ENCODE results near the gene NEGR1.

The NEGR1 gene

DNA sequence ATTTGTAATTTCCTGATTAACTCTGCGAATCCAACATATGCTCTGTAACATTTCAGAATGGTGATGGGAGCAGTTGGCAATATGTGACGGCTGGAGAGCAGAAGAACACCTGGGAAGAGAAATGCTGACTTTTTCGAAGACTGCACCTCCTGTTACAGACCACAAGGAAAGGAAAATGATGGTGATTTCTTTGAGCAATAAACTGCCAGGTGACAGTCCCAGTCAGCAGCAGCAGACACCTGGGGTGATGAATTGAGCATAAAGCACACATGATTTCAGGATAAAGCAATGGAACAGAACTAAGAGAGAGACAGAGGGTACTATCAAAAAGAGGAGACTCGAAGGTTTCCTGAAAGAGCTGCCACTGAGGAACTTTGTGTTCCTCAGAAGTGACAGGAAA lies 528.6 kb downstream of the NEGR1 start:
- no peak for DNase-seq (ENCODE audit: low spot score)
- in situ Hi-C loops (cut with MboI; ENCODE audit: low pct_unique_long_range_greater_than_20kb, low sequenced_read_pairs, unreplicated experiment) = no loop called here
- TF ChIP-seq, protein P1, sequence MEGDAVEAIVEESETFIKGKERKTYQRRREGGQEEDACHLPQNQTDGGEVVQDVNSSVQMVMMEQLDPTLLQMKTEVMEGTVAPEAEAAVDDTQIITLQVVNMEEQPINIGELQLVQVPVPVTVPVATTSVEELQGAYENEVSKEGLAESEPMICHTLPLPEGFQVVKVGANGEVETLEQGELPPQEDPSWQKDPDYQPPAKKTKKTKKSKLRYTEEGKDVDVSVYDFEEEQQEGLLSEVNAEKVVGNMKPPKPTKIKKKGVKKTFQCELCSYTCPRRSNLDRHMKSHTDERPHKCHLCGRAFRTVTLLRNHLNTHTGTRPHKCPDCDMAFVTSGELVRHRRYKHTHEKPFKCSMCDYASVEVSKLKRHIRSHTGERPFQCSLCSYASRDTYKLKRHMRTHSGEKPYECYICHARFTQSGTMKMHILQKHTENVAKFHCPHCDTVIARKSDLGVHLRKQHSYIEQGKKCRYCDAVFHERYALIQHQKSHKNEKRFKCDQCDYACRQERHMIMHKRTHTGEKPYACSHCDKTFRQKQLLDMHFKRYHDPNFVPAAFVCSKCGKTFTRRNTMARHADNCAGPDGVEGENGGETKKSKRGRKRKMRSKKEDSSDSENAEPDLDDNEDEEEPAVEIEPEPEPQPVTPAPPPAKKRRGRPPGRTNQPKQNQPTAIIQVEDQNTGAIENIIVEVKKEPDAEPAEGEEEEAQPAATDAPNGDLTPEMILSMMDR (IDR thresholded peaks at IDR 0.05; ENCODE audit: extremely low read depth, insufficient read depth, missing control alignments) = no peak

DNA sequence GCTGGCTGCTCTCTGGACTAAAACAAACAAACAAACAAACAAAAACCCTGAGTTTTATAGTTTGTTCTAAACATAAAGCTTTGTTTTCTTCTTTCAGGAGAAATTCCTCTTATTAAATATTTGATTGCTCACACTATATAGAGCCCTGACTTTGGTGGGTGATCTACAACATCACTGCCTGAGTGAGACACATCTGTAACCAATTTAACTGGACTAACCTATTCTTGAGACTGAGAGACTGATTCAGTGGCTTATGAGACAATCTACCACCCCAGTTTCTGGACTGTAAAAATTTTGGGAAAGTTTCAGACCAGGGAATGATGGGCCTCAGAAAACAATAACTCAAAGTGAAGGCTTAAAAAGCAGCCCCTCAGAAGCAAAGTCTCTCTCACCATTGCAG lies 537.0 kb downstream of the NEGR1 start:
- TF ChIP-seq, protein P1 (IDR thresholded peaks at IDR 0.05; ENCODE audit: extremely low read depth, insufficient read depth, missing control alignments) = no peak
- in situ Hi-C loops (cut with MboI; ENCODE audit: low pct_unique_long_range_greater_than_20kb, low sequenced_read_pairs, unreplicated experiment) = no loop called here

DNA sequence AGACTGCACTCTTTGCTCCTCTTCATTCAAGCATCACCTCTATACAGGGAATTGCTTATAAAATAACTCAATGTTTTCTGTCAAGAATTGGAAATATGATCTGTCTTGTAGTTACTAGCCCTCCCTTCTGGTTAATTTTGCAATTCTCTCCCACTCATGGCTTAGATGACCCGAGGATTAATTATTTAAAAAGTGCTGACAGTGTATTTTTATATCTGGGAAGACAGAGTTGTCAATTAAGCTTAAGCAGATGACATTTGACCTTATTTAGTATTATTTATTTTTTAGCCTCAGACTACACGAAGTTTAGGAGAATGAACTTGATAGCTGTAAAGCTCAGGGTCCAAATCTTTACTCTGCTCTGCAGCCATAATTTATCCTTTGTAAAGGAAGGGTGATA lies 538.5 kb downstream of the NEGR1 start:
- in situ Hi-C loops (cut with MboI; ENCODE audit: low pct_unique_long_range_greater_than_20kb, low sequenced_read_pairs, unreplicated experiment) = no loop called here
- DNase-seq (ENCODE audit: low spot score) = no peak
- TF ChIP-seq, protein P1 (IDR thresholded peaks at IDR 0.05; ENCODE audit: extremely low read depth, insufficient read depth, missing control alignments) = no peak

More for the DNA sequence above, 537.0 kb downstream of the NEGR1 start:
- no peak for DNase-seq (ENCODE audit: low spot score)

DNA sequence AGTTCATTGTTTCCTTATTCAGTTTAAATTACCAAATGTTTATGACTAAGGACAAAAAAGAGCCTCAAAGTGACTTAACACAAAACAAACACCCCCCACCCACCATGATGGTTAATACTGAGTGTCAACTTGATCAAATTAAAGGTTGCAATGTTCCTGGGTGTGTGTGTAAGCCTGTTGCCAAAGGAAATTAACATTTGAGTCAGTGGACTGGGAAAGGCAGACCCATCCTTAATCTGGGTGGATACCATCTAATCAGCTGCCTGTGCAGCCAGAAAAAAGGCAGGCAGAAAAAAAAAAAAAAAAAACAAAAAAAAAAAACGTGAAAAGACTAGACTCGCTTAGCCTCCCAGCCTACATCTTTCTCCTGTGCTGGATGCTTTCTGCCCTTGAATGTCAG lies 543.4 kb downstream of the NEGR1 start:
- TF ChIP-seq, protein P1 (IDR thresholded peaks at IDR 0.05; ENCODE audit: extremely low read depth, insufficient read depth, missing control alignments) = no peak
- in situ Hi-C loops (cut with MboI; ENCODE audit: low pct_unique_long_range_greater_than_20kb, low sequenced_read_pairs, unreplicated experiment) = no loop called here
- DNase-seq (ENCODE audit: low spot score) = no peak

DNA sequence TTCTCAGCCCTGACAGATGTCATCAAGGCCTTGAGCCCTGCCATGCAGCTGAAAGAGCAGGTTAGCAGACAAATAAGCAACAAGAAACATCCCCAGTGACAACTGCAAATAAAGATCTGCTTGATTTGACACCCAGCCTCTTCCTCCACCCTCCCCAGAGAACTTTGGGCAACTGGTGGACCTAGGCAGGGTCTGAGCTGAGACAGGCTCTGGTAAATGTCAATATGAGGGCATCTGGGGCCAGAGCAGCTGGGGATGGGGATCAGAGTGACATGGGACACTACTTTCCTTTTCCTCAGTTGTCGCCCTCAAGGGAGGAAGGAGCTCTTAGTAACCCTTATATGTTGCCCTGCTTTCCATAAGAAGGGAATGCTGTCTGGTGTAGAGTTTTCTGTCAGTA lies 544.1 kb downstream of the NEGR1 start:
- in situ Hi-C loops (cut with MboI; ENCODE audit: low pct_unique_long_range_greater_than_20kb, low sequenced_read_pairs, unreplicated experiment) = no loop called here
- DNase-seq (ENCODE audit: low spot score) = no peak
- TF ChIP-seq, protein P1 (IDR thresholded peaks at IDR 0.05; ENCODE audit: extremely low read depth, insufficient read depth, missing control alignments) = no peak

DNA sequence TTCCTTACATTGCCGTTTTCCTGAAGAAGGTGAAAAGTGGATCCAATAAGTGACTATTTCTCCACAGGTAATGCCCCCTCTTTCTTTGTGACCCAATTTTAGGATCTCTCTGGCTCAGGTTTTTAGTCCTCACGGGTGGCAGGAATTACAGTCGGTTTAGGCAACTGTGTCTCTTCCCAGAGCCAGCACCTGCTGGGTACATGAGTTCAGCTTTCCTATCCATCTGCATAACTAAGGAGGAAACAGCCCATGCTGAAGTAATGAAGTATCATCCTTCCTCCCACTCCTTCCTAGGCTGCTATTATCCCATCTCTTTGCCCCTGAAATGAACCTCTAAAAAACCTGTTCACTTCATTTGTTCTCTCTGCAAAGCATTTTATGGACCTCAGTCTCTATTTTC lies 544.6 kb downstream of the NEGR1 start:
- TF ChIP-seq, protein P1 (IDR thresholded peaks at IDR 0.05; ENCODE audit: extremely low read depth, insufficient read depth, missing control alignments) = no peak
- DNase-seq (ENCODE audit: low spot score) = no peak
- in situ Hi-C loops (cut with MboI; ENCODE audit: low pct_unique_long_range_greater_than_20kb, low sequenced_read_pairs, unreplicated experiment) = no loop called here

DNA sequence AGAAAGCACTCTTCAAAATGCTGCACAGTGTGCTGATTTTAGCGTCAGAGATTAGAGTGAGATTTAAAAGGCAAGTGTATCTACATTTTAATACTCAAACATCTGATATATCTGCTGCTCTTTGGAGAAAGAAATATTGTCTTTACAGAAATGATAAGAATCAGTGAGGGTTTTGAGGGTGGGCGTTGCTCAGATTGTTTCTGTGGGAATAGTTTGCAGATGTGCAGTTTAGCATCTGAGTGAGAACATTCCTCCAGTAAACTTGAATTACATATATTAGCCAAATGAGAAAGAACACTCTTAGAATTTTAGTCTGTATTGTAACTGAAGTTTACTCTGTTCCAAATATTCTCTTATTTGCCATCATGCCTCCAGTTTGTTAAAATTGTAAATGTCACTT lies 549.2 kb downstream of the NEGR1 start:
- TF ChIP-seq, protein P1 (IDR thresholded peaks at IDR 0.05; ENCODE audit: extremely low read depth, insufficient read depth, missing control alignments) = no peak
- in situ Hi-C loops (cut with MboI; ENCODE audit: low pct_unique_long_range_greater_than_20kb, low sequenced_read_pairs, unreplicated experiment) = no loop called here
- DNase-seq (ENCODE audit: low spot score) = no peak

Data from GM13977 (cell line).